GM21526 (cell line): ENCODE measurements around the gene SEMA4D.

Source experiments
- ATAC-seq: cut with Tn5 transposase; IDR thresholded peaks from one replicate; pipeline ENCODE4 v1.9.1; 2021; ENCODE audit warnings: moderate library complexity; ENCODE audit not compliant: unreplicated experiment, low FRiP score

The SEMA4D gene

GRCh38 chr9:89529243-89530035 lies 31.5 kb upstream of the SEMA4D start:
- no peak for ATAC-seq

DNA sequence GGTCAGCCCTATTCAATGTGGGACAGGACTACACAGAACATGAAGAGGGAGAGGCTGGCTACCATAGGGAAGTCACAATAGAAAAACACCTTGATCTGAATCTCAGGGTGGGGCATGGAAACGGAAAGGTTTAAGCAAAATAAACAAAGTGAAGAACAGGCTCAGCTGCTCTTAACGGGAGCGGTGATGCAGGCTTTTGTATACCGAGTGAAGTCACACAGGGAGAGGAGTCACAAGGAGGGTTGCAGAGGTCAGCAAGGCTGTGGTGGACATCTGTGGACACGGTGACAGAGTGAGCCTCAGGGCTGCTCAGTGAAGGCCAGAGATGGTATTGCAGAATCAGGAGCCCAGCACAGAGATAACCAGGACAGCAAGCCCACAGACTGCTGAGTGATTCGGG lies 30.6 kb upstream of the SEMA4D start:
- no peak for ATAC-seq

GRCh38 chr9:89528131-89528530 lies 30.2 kb upstream of the SEMA4D start:
- ATAC-seq, result no peak

- no peak for ATAC-seq
Observed at GRCh38 chr9:89527084-89527483, 29.2 kb upstream of the SEMA4D start.

GRCh38 chr9:89526667-89527066 lies 28.8 kb upstream of the SEMA4D start:
- no peak for ATAC-seq

- no peak for ATAC-seq
Observed at GRCh38 chr9:89525446-89526374, 27.8 kb upstream of the SEMA4D start.

- ATAC-seq, result no peak
Observed at GRCh38 chr9:89524963-89525362, 27.1 kb upstream of the SEMA4D start.

- ATAC-seq, result no peak
Observed at GRCh38 chr9:89523948-89524347, 26.0 kb upstream of the SEMA4D start.

GRCh38 chr9:89522959-89523285 lies 25.0 kb upstream of the SEMA4D start:
- no peak for ATAC-seq

- peak; percentile 87 for ATAC-seq
Observed at GRCh38 chr9:89522261-89522958, 24.5 kb upstream of the SEMA4D start.

DNA sequence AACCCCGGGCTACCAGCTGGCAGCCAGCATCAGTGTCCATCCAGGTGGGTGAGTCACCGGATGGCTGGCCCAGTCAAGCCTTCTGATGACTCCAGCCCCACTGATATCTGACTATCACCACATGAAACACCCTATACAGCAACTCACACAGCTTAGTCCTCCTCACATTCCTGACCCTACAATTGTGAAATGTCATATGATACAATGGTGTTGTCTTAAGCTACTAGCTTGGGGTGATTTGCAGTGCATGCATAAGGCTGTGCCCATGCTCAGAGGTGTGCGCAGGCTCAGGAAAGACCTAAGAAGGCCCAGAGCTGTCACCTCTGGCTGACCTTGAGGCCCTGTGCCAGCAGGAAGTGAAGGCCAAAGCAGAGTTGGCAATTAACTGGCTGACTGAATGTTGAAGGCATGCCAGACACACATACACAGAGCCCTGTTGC lies 21.5 kb upstream of the SEMA4D start:
- ATAC-seq, result no peak

DNA sequence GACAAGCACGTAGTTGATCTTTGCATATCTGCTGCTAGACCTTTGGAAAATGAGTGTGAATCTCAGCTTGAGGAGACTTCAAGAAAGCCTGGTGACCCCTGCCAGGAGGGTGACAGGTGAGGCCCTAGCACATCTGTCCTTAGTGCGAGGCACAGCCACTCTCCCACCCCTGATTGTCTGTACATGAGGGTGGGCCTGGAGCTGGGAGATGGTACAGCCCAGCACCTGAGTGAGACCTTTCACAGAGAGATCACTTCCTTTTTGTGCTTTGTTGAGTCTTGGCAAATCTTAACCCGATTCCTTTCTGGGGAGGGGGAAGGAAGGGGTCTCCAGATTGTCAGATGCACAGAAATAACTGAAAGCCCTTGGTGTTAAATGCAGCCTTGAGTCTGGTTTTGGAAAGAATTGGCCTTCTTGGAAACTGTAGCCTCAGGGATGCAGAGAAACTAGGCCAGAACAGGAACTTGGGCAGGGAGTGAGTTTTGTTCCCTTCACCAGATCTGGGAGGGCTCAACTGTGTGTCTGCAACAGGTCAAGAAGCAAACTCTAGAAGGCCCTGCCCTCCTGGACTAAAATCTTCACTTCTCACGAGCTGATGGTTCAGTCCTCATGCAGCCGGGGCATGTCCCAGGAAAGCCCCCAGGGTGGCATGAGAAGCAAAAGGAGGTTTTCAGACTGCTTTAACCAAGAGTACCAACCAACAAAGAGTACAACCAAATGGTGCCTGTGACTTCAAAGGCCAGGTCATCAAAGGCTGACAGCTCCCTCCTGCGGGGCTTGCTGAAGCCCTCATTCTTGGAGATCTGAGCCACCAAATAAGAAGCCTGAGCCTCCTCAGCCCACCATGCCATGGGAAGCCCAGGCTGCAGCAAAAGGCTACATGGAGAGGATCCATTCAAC lies 20.8 kb upstream of the SEMA4D start:
- no peak for ATAC-seq

- no peak for ATAC-seq
Observed at GRCh38 chr9:89515416-89515815, 17.5 kb upstream of the SEMA4D start.

DNA sequence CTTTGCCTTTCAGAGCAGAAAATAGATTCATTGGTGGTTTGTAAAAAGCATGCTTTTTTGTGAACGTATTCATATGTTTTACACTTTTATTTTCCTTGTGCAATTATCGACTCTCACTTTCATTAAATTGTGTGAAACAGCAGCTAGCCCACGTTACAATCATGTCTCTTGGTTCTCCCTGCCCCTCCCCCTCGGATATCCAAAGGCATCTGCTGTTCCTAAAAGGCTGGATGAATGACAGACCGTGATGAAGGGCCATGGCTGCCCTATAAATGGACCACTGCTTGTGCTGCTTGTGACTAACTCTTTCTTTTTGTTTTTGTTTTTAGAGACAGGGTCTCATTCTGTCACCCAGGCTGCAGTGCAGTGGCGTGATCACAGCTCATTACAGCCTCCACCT lies 17.0 kb upstream of the SEMA4D start:
- ATAC-seq, result no peak

GRCh38 chr9:89514337-89514736 lies 16.4 kb upstream of the SEMA4D start:
- no peak for ATAC-seq

DNA sequence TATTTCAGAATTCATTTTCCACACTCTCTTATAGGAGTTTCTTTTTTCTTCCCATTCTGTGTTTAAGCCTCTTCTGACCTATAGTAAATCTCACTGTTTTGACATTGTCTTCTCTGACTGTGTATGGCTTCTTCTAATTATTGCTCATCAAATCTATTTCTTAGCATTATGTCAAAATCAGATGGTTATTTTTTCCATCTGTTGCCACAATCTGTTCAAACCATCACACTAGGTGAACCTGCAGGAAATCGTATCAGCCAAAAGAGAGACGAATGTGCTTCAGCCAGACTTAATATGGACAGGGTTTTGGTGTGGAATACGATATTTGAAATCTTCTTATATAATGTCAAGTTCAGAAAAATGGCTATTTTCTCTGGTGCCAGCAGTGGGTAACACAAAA lies 15.9 kb upstream of the SEMA4D start:
- ATAC-seq, result no peak

DNA sequence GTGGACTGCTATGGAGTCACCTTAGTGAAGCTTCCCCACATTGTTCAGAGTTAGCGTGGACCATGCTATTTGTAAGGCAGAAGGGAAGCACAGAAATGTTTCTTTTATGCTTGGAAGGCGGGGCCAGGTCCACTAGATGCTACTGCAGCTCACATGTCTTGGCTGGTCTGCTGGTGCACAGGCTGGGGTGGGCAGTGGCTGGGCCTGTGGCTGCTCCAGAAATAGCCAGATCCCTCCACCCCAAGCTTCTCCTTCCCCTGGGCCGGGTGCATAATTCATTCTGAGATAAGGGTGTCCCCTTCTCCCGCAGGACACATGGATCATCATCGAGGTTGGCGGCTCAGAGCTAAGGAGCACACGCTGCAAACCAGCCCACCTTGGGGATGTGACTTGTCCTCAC lies 14.5 kb upstream of the SEMA4D start:
- ATAC-seq, result no peak

- no peak for ATAC-seq
Observed at GRCh38 chr9:89508951-89509615, 11.2 kb upstream of the SEMA4D start.

GRCh38 chr9:89505911-89506310 lies 8.0 kb upstream of the SEMA4D start:
- no peak for ATAC-seq

GRCh38 chr9:89505048-89505447 lies 7.1 kb upstream of the SEMA4D start:
- no peak for ATAC-seq
